Measurements from ENCODE around the gene VSIG10.

DNA sequence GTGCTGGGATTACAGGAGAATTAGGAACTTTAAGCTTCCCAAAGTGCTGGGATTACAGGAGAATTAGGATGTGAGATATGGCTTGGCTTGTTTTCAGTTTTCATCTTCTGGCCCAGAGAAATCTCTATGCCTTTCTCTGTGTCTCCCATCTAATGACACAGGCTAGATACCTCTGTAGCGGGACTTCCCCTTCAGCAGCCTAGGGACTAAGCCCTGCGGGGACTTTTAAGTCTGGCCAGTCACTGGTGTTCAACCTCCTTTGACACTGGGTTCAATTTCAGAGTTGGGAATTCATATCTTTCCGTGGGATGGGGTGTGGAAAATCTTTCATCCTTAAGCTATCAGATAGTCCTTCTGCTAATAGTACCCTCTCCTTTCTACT is 81.1 kb downstream of the VSIG10 start:
- TF ChIP-seq CTCF (IDR thresholded peaks at IDR 0.05; ENCODE audit: insufficient read depth, low read length) (no peak), SPI1 (IDR thresholded peaks at IDR 0.05; ENCODE audit: borderline replicate concordance, low read depth) (no peak), POLR2AphosphoS5 (IDR thresholded peaks at IDR 0.05; ENCODE audit: low read depth) (no peak), GABPA (IDR thresholded peaks at IDR 0.05; ENCODE audit: low read depth) (no peak)
- TF ChIP-seq, protein P1, sequence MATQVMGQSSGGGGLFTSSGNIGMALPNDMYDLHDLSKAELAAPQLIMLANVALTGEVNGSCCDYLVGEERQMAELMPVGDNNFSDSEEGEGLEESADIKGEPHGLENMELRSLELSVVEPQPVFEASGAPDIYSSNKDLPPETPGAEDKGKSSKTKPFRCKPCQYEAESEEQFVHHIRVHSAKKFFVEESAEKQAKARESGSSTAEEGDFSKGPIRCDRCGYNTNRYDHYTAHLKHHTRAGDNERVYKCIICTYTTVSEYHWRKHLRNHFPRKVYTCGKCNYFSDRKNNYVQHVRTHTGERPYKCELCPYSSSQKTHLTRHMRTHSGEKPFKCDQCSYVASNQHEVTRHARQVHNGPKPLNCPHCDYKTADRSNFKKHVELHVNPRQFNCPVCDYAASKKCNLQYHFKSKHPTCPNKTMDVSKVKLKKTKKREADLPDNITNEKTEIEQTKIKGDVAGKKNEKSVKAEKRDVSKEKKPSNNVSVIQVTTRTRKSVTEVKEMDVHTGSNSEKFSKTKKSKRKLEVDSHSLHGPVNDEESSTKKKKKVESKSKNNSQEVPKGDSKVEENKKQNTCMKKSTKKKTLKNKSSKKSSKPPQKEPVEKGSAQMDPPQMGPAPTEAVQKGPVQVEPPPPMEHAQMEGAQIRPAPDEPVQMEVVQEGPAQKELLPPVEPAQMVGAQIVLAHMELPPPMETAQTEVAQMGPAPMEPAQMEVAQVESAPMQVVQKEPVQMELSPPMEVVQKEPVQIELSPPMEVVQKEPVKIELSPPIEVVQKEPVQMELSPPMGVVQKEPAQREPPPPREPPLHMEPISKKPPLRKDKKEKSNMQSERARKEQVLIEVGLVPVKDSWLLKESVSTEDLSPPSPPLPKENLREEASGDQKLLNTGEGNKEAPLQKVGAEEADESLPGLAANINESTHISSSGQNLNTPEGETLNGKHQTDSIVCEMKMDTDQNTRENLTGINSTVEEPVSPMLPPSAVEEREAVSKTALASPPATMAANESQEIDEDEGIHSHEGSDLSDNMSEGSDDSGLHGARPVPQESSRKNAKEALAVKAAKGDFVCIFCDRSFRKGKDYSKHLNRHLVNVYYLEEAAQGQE (IDR thresholded peaks at IDR 0.05; ENCODE audit: insufficient replicate concordance, low read depth): no peak

Measured in HL-60 (cell line).